Upper lobe of left lung (tissue), 4 donors: ENCODE data around the gene TMEM252.

Experiments used
- POLR2AphosphoS5 ChIP-seq, 2 donors: sonication (generic); formaldehyde crosslinking; IDR thresholded peaks; one replicate each; pipeline ENCODE4 v1.5.1; 2017; ENCODE audit warnings: antibody characterized with exemption in 2 of 2
- TF ChIP-seq, protein P1 (sequence below), 6 experiments: fragments of 450-650 bp in 4 of 6; fragments of 200-600 bp in 2 of 6; sonication (generic) in 2 of 6; IDR thresholded peaks; one replicate each; pipeline ENCODE4 v1.5.1; 2016 to 2019; ENCODE audit warnings: antibody characterized with exemption in 6 of 6

DNA sequence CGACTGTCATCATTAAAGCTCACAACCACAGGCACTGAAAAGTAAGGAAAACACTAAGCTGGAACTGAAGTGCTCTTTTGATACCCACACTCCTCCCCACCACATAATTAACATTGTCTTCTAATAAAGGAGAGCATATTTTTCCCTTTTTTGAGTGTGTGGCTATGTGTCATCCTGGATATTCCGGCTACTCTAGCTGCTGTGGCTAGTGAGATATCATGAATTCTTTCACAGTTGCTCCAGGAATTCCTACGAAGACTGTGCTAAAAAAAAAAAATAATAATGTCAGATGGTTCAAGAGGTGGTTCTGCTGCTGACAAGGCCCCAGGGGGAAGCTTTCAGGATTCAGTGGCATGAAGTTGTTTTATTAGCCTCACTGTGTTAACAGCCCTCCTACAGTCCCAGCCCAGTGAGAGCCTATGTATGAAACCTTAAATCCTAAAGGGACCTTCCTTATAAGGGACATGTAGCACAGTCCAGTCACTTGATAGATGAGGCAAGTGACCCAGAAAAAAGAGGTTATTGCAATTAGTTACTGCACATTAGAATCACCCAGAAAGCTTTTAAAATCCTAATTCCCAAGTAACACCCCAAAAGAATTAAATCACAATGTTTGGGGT is 46.6 kb downstream of the TMEM252 start:
- TF ChIP-seq, protein P1, sequence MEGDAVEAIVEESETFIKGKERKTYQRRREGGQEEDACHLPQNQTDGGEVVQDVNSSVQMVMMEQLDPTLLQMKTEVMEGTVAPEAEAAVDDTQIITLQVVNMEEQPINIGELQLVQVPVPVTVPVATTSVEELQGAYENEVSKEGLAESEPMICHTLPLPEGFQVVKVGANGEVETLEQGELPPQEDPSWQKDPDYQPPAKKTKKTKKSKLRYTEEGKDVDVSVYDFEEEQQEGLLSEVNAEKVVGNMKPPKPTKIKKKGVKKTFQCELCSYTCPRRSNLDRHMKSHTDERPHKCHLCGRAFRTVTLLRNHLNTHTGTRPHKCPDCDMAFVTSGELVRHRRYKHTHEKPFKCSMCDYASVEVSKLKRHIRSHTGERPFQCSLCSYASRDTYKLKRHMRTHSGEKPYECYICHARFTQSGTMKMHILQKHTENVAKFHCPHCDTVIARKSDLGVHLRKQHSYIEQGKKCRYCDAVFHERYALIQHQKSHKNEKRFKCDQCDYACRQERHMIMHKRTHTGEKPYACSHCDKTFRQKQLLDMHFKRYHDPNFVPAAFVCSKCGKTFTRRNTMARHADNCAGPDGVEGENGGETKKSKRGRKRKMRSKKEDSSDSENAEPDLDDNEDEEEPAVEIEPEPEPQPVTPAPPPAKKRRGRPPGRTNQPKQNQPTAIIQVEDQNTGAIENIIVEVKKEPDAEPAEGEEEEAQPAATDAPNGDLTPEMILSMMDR (IDR thresholded peaks at IDR 0.05): no peak
- no peak for TF ChIP-seq POLR2AphosphoS5 (IDR thresholded peaks at IDR 0.05)
